Stimulated activated CD8-positive, alpha-beta memory T cell treated with anti-CD3 and anti-CD28 coated beads, Interleukin-7, amount 100 ng/mL, for 1 hour (primary cell): ENCODE measurements around the gene XYLB.
"Not testable (repeated sequence)": the region's sequence is repeated elsewhere in the genome, so short reads cannot be mapped to it uniquely, and the experiment has no call there.

Experiments
- DNase-seq, 2 donors: peaks; one replicate each; pipeline ENCODE4 v3.0.0-alpha.2; 2020; ENCODE audit warnings: low read depth in 2 of 2

Gene XYLB

DNA sequence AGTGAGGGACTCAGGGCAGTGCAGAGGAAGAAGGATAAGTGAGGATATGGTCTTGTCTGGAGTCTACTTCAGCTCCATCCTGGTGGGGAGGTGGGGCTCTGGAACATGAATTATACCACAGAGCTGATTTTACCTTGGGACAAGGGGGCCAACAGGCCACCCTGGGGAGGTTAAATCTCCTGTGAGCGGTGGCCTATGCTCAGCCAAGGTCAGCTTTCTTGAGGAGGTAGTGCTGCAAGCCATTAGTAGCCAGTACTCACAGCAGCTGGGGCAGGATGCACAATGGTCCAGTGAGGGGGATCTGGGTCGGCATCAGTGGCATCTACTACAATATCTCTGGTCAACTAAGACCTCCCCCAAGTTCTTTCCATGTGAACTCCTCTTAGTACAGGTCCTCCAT lies 49.7 kb downstream of the XYLB start:
- DNase-seq, result no peak

DNA sequence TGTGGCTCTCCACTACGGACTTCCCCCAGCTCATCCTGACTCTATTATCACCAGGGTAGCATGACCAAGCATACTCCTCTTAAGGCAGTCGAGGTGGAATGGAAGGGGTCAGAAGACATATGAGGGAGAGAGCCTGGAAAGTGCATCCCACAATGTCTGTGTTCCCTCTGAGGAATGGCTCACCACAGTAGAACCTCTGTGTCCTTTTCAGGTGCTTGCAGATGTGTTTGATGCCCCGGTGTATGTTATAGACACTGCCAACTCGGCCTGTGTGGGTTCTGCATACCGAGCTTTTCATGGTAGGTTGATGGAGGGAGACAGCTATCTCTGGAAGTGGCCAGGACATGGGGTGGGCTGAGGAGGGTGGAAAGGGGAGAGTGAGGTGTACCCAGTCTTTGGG lies 50.3 kb downstream of the XYLB start:
- no peak for DNase-seq

DNA sequence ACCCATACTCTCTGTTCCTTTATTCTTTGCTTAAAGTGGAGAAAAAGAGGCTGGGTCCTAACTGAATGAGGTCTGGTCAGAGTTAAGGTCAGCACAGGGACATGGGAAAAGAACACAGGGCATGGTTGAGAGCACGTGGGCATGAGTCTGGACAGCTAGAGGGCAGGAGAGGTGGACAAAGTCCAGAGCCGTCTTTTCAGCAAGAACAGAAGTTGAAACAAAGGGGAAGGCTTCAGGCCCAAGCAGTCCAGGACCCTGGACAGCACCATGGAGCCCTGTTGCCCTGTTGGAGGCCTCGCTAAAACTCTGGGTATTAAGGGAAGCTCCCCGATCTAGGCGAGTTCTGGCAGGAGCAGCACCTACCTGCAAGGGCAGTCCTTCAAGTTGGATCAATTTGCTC lies 50.7 kb downstream of the XYLB start:
- DNase-seq, result no peak

DNA sequence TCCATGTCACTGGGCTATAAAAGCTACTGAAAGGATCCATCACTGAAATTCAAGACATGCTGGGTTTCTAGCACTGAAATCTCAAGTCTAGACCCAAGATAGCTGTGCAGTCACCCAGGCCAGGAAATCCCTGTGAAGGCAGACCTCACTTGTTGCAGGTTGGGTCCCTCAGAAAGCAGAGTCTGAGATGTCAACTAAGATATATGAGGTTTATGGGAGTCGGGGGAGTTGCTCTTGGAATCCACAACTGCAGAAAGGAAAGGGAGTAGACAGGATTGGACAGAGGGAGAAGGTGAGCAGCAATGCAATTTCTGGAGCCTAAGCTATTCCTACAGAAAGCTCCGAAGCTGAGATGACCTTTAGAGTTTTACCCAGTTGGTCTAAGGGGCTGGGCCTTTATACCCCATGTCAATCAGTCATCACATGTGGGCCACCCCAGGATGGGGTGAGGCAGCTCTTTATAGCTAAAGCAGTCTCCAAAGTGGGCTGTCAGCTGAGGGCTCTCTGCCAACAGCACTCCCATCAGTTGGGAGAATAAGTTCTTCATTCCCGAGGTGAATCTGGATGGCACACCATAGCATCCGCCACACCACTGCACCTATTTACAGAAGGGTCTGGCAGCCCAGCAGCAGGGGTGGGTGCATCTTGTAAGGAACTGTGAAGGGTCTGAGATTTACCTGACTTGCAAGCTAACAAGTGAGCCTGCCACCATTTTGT lies 54.8 kb downstream of the XYLB start:
- no peak for DNase-seq

DNA sequence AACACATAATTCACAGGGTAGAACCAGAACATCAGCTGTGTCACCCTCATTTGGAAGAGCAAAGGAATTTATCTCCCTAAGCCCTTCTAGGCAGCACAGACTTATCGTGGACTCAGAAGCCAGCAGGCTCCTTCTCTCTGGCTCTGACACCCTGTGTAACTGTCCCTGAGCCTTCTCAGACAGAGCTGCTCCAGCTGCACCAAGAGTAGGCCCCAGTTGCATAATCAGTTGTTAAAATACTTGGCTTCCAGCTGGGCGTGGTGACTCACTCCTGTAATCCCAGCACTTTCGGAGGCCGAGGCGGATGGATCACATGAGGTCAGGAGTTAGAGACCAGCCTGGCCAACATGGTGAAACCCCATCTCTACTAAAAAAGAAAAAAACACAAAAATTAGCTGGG lies 57.7 kb downstream of the XYLB start:
- DNase-seq, result no peak

DNA sequence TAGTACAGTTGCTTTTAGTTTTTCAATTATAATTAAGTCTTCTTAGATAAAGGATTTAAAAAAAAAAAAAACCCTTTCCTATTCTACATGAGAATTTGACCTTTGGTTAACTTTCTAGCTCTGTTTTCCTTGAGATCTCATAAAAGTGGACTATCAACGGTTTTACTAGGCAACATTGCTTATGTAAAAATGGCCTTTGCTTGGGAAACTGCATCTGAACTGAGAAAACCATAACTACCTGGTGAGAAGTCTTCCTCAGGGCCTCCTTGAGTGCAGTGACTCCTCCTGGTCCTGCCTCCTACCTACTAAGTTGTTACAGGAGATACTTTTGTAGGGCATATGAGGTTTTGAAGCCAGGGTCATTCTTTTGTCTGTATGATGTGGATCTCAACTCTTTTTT lies 65.0 kb downstream of the XYLB start:
- no peak for DNase-seq

DNA sequence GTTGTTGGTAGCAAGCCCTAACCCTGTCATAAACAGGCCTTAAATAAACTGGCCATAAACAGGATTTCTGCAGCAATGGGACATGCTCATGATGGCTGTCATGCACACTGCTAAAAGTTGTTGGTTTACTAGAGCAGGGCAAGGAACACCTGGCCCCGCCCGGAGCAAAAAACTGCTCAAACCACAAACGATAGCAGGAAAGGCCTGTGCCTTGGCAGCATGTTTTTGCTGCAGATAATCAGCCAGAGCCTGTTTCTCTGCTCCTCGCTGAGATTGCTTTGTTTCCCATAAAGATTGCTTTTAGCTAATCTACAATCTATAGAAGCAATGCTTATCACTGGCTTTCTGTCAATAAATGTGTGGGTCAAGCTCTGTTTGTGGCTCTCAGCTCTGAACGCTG lies 74.2 kb downstream of the XYLB start:
- not testable (repeated sequence) for DNase-seq

DNA sequence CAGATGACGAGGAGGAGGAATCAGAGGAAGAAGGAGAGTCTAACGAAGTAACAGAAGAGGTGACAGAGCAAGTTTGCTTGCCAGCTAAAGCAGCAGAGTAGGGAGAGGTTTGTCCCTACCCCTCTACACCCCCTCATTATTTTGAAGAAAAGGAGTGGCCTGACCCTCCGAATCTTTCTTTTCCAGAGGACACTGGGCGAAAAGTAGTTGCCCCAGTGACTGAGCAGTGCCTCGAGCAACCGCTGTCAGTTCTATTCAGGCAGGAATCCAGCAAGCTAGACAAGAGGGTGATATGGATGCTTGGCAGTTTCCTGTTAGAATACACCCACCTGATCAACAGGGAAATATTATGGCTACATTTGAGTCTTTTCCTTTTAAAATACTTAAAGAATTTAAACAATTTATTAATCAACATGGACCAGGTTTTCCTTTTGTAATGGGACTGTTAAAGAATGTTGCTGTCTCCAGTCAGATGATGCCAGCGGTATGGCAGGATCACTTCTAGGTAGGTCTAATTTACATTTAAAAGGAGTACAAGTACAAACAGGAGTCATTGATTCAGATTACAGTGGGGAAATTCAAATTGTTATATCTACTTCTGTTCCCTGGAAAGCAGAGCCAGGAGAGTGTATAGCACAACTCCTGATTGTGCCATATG lies 75.2 kb downstream of the XYLB start:
- DNase-seq, result no peak

DNA sequence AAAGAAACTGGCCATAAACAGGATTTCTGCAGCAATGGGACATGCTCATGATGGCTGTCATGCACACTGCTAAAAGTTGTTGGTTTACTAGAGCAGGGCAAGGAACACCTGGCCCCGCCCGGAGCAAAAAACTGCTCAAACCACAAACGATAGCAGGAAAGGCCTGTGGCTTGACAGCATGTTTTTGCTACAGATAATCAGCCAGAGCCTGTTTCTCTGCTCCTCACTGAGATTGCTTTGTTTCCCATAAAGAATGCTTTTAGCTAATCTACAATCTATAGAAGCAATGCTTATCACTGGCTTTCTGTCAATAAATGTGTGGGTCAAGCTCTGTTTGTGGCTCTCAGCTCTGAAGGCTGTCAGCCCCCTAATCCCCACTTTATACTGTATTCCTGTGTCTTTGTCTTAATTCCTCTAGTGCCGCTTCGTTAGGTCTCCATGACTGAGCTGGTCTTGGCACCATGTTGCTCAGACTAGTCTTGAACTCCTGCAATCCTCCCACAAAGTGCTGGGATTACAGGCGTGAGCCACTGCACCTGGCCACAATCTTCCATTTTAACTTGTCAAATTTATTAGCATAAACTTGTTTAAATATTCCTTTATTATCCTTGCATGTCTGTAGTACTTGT lies 80.3 kb downstream of the XYLB start:
- not testable (repeated sequence) for DNase-seq

DNA sequence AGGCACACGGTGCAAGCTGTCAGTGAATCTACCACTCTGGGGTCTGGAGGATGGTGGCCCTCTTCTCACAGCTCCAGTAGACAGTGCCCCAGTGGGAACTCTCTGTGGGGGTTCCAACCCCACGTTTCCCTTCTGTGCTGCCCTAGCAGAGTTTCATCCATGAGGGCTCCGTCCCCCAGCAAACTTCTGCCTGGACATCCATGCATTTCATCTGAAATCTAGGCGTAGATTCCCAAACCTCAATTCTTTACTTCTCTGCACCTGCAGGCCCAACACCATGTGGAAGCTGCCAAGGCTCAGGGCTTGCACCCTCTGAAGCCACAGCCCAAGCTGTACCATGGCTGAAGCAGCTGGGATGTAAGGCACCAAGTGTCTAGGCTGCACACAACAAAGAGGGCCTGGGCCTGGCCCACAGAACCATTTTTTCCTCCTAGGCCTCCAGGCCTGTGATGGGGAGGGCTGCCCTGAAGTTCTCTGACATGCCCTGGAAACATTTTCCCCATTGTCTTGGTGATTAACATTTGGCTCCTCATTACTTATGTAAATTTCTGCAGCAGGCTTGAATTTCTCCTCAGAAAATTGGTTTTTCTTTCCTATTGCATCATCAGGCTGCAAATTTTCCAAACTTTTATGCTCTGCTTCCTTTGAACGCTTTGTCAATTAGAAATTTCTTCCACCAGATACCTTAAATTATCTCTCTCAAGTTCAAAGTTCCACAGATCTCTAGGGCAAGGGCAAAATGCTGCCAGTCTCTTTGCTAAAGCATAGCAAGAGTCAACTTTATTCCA lies 86.5 kb downstream of the XYLB start:
- DNase-seq, result not testable (repeated sequence)

DNA sequence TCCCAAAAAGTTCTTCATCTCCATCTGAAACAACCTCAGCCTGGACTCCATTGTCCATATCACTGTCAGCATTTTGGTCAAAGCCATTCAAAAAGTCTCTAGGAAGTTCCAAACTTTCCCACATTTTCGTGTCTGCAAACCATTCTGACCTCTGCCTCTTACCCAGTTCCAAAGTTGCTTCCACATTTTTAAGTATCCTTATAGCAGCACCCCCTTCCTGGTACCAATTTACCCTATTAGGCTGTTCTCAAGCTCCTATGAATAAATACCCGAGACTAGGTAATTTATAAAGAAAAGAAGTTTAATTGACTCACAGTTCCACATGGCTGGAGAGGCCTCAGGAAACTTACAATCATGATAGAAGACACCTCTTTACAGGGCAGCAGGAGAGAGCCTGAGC lies 87.1 kb downstream of the XYLB start:
- not testable (repeated sequence) for DNase-seq

DNA sequence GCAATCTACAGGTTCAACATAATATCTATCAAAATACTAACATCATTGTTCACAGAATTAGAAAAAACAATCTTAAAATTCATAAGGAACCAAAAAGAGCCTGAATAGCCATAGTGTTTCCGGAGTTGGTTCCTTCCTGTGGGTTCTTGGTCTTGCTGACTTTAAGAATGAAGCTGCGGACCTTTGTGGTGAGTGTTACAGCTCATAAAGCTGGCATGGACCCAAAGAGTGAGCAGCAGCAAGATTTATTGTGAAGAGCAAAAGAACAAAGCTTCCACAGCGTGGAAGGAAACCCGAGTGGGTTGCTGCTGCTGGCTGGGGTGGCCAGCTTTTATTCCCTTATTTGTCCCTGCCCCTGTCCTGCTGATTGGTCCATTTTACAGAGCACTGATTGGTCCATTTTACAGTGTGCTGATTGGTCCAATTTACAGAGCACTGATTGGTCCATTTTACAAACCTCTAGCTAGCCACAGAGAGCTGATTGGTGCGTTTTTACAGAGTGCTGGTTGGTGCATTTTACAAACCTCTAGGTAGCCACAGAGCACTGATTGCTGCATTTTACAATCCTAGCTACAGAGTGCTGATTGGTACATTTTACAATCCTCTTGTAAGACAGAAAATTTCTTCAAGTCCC lies 92.0 kb downstream of the XYLB start:
- DNase-seq, result not testable (repeated sequence)

DNA sequence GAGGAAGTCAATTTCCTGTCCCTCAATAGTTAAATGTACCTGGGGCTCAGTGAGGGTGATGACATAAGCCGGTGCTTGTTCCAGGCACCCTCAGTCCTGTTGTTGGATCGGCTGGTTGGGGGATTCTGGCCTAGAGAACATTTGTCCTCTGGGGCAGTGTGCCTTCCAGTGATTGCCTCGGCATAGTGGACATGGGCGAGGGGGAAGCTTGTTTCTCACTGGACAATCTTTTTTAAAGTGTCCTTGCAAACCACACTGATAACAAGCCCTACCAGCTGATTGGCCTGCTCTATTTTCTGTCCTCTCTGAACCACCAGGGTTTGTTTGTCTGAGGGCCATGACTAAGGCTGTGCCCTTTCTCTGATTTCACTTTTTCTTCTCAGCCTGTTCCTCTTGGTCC lies 96.6 kb downstream of the XYLB start:
- not testable (repeated sequence) for DNase-seq

DNA sequence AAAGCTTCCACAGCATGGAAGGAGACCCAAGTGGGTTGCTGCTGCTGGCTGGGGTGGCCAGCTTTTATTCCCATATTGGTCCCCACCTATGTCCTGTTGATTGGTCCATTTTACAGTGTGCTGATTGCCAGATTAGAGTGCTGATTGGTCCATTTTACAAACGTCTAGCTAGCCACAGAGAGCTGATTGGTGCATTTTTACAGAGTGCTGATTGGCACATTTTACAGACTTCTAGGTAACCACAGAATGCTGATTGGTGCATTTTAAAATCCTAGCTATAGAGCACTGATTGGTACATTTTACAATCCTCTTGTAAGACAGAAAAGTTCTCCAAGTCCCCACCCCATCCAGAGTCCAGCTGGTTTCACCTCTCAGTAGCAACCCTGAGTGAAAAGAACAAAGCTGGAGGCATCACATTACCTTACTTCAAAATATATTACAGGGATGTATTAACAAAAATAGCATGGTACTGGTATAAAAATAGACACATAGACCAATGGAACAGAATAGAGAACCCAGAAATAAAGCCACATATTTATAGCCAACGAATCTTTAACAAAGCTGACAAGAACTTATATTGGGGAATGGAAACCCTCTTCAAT lies 99.6 kb downstream of the XYLB start:
- no peak for DNase-seq

DNA sequence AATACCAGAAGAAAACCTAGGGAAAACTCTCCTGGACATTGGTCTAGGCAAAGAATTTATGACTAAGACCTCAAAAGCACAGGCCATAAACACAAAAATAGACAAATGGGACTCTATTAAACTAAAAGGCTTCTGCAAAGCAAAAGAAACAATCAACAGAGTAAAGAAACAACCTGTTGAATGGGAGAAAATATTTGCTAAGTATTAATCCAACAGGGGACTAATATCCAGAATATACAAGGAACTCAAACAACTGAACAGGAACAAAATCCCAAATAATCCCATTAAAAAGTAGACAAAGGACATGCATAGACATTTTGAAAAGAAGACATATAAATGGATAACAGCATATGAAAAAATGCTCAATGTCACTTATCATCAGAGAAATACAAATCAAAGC lies 100.2 kb downstream of the XYLB start:
- no peak for DNase-seq

DNA sequence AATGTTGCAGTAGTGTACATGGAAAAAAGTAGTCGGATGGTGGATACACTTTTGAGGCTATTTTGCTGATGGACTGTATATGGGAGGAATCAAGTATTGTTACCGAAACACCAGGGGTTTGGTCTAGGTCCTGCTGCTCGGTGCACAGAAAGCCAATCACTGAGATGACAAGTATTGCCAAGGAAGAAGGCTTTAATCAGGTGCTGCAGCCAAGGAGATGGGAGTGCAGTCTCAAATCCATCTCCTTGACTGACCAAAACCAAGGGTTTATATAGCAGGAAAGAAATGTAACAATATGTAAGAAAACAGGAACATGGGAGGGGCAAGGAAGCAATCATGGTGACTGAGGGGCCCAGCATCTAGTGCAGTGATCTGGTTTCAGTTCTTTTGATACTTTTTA lies 104.3 kb downstream of the XYLB start:
- no peak for DNase-seq

DNA sequence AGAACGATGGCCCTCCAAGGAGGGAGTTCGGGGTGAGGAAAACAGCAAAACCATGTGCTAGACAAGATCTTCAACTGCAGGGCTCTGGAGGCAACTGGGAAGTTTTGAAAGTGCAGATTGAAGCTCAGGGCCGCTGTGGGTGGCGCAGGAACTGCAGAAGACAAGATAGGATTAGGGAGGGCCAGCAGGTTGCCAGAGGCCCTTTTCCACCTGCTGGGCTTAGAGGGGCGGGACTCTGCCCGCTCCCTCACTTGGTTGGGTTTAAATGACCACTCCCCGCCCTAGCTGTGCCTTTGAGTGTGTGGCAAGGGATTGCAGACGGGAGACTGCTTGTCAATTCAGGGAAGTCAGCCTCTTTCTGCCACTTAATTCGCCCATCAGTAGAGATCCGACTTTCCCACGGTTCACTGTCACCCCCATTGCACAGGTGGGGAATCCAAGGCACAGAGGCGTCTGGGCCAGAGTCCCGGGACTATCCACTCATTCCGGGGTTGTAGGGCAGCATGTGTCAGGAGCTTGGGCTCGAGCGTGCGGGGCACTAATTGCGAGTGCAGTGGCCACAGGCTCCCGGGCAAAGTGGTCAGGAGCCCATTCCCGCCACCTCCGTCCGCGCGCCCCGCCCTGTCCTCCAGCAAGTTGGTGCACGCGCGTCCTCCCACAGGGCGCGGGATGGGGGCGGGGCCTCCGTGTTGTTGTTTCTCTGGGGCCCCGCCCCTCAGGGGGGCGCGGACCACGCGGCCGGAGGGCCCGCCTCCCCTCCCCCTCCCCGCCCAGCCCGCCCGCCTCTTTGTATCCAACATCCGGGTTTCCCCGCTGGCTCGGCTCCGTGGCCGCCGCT lies 106.7 kb downstream of the XYLB start, which contains the start of gene ACVR2B:
TSS of gene ACVR2B (plus strand) at position 816 of the 838 bp plus-strand sequence. CDS start 433 bp downstream, outside the sequence.
- DNase-seq, result peak; percentile 25 to 35

DNA sequence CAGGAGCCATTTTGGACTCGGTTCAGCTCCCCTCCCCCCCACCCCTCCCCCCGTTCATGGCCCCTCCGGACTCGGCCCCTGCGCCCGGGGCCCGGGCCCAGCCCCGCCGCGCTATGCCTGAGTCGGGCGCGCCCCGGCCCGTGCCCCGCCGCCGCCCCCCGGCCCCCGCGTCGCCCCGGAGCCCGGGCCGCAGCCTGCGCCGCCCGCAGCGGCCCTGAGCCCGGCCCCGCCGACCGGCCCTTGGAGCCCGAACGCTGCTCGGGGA lies 107.3 kb downstream of the XYLB start:
- no peak for DNase-seq

DNA sequence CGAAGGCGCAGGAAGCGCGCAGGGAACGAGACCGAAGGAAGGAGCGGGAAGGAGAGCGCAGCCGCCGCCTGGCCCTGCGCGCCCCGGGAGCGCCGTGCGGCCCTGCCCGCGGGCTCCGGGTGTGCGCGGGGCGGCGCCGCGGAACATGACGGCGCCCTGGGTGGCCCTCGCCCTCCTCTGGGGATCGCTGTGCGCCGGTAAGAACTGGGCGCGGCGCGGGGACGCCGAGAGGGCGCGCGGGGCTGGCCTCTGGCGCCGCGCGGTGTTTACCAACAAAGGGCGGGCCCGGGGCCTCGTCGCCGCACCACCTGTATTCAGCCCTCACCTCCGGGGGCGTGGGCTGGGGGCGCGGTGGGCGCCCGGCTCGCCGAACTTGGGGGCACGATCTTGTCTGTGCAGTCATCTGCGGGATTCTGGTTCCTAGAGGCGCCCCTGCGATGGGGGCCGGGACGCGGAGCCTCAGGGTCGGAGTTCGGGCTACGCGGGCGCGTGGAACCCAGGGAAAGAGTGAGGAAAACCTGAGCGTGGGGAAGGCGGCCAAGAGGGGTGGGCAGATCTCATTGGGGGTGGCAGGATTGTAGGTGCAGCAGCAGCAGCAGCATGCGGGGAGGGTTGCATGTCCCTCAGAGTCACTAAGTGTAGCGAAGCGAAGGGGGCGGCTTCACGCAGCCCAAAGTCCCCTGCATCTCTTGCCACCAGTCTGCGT lies 107.7 kb downstream of the XYLB start:
- DNase-seq, result no peak
